MM.1S (cell line): ENCODE data around the gene USP11.

Experiments
- DNase-seq: peaks from one replicate; pipeline ENCODE4 v3.0.0-alpha.2; 2015
- H2AFZ ChIP-seq: fragments of 300-600 bp; sonication (generic); 2 replicates; pipeline ENCODE4 v1.6.0; 2016; ENCODE audit warnings: antibody characterized with exemption, low read length
- H3F3A ChIP-seq: fragments of 300-600 bp; sonication (generic); 2 replicates; pipeline ENCODE4 v1.6.1; 2016; ENCODE audit warnings: mild to moderate bottlenecking, antibody characterized with exemption, low read length, moderate library complexity, mixed read lengths; ENCODE audit not compliant: insufficient read depth
- H3K27ac ChIP-seq: fragments of 300-600 bp; sonication (generic); 2 replicates; pipeline ENCODE4 v1.5.1; 2016; ENCODE audit warnings: mild to moderate bottlenecking, low read length
- H3K27me3 ChIP-seq: fragments of 300-600 bp; sonication (generic); replicated peaks from 2 replicates; pipeline ENCODE4 v1.6.0; 2016; ENCODE audit warnings: low read length; ENCODE audit not compliant: insufficient read depth
- H3K36me3 ChIP-seq: fragments of 300-600 bp; sonication (generic); replicated peaks from 2 replicates; pipeline ENCODE4 v1.6.1; 2016; ENCODE audit warnings: mild to moderate bottlenecking, low read length, mixed read lengths; ENCODE audit not compliant: insufficient read depth
- H3K4me1 ChIP-seq: fragments of 300-600 bp; sonication (generic); 2 replicates; pipeline ENCODE4 v1.6.1; 2016; ENCODE audit warnings: low read length, mixed read lengths
- H3K4me2 ChIP-seq: fragments of 300-600 bp; sonication (generic); 2 replicates; pipeline ENCODE4 v1.6.0; 2016; ENCODE audit warnings: low read depth, low read length
- H3K4me3 ChIP-seq: fragments of 300-600 bp; sonication (generic); 2 replicates; pipeline ENCODE4 v1.5.1; 2016; ENCODE audit warnings: low read length, mixed read lengths
- H3K79me2 ChIP-seq: fragments of 300-600 bp; sonication (generic); 2 replicates; pipeline ENCODE4 v1.6.1; 2016; ENCODE audit warnings: mixed run types, low read length, mixed read lengths
- H3K9ac ChIP-seq: fragments of 300-600 bp; sonication (generic); 2 replicates; pipeline ENCODE4 v1.6.1; 2016; ENCODE audit warnings: low read length, mixed read lengths
- H3K9me2 ChIP-seq: fragments of 300-600 bp; sonication (generic); replicated peaks from 2 replicates; pipeline ENCODE4 v1.6.1; 2016; ENCODE audit warnings: mild to moderate bottlenecking, low read length, mixed read lengths; ENCODE audit not compliant: insufficient read depth
- H3K9me3 ChIP-seq: fragments of 300-600 bp; sonication (generic); replicated peaks from 2 replicates; pipeline ENCODE4 v1.6.1; 2016; ENCODE audit warnings: mild to moderate bottlenecking, low read length, mixed read lengths; ENCODE audit not compliant: insufficient read depth
- H4K20me1 ChIP-seq: fragments of 300-600 bp; sonication (generic); 2 replicates; pipeline ENCODE4 v1.6.1; 2016; ENCODE audit warnings: mild to moderate bottlenecking, low read length, moderate library complexity, mixed read lengths; ENCODE audit not compliant: insufficient read depth
- CTCF ChIP-seq: fragments of 300-600 bp; sonication (generic); IDR thresholded peaks from 2 replicates; pipeline ENCODE4 v1.5.1; 2016; ENCODE audit warnings: antibody characterized with exemption, low read length, mixed read lengths
- EZH2 ChIP-seq: fragments of 300-600 bp; sonication (generic); optimal IDR thresholded peaks from 2 replicates; pipeline ENCODE3; 2017; ENCODE audit warnings: low read depth, mild to moderate bottlenecking, antibody characterized with exemption, low read length, mixed read lengths
- EZH2phosphoT487 ChIP-seq: fragments of 300-600 bp; sonication (generic); IDR thresholded peaks from 2 replicates; pipeline ENCODE4 v1.6.1; 2018; ENCODE audit warnings: antibody characterized with exemption, low read length

Gene USP11

GRCh38 chrX:47239199-47239598, 6.4 kb downstream of the USP11 start:
- Histone ChIP-seq H3F3A (no peaks in the 10 kb centered on the region), H3K4me1 (no peaks in the 10 kb centered on the region), H3K4me3 (no peak overlapping the region), H3K9ac (no peak overlapping the region), H3K9me2 (no peaks in the 10 kb centered on the region), H3K9me3 (no peaks in the 10 kb centered on the region), H3K4me2 (no peak overlapping the region), H4K20me1 (no peaks in the 10 kb centered on the region), H3K36me3 (no peaks in the 10 kb centered on the region), H2AFZ (no peak overlapping the region), H3K79me2 (0 out of 2 replicates have a peak, but pooled peaks cover 2% of the 10 kb centered on the region), H3K27ac (no peak overlapping the region), H3K27me3 (no peaks in the 10 kb centered on the region)
- TF ChIP-seq CTCF, result no peak
- no peak for TF ChIP-seq EZH2phosphoT487
- no peak for TF ChIP-seq EZH2
- no peak for DNase-seq

GRCh38 chrX:47239898-47240545, 7.2 kb downstream of the USP11 start:
- Histone ChIP-seq H3K4me3 (no peak overlapping the region), H3K36me3 (no peaks in the 10 kb centered on the region), H3F3A (no peaks in the 10 kb centered on the region), H2AFZ (no peak overlapping the region), H3K9me3 (no peaks in the 10 kb centered on the region), H3K9me2 (no peaks in the 10 kb centered on the region), H3K4me1 (no peaks in the 10 kb centered on the region), H3K4me2 (no peak overlapping the region), H3K9ac (no peak overlapping the region), H4K20me1 (no peaks in the 10 kb centered on the region), H3K79me2 (0 out of 2 replicates have a peak, but pooled peaks cover 2% of the 10 kb centered on the region), H3K27me3 (no peaks in the 10 kb centered on the region), H3K27ac (no peak overlapping the region)
- DNase-seq, result no peak
- no peak for TF ChIP-seq EZH2phosphoT487
- no peak for TF ChIP-seq CTCF
- no peak for TF ChIP-seq EZH2

GRCh38 chrX:47240619-47241018, 7.8 kb downstream of the USP11 start:
- Histone ChIP-seq H3K9ac (no peak overlapping the region), H4K20me1 (no peaks in the 10 kb centered on the region), H3K27me3 (no peaks in the 10 kb centered on the region), H3K36me3 (no peaks in the 10 kb centered on the region), H3K79me2 (no peaks in the 10 kb centered on the region), H3K4me2 (no peak overlapping the region), H3K4me1 (no peaks in the 10 kb centered on the region), H3K27ac (no peak overlapping the region), H3F3A (no peaks in the 10 kb centered on the region), H3K9me3 (no peaks in the 10 kb centered on the region), H3K4me3 (no peak overlapping the region), H2AFZ (no peak overlapping the region), H3K9me2 (no peaks in the 10 kb centered on the region)
- no peak for DNase-seq
- TF ChIP-seq EZH2 (no peak), EZH2phosphoT487 (no peak)

- no peaks in the 10 kb centered on the region for H4K20me1 ChIP-seq
- H3K27me3 ChIP-seq, result no peaks in the 10 kb centered on the region
- no peaks in the 10 kb centered on the region for H3K9me2 ChIP-seq
- H2AFZ ChIP-seq, result no peak overlapping the region
- no peaks in the 10 kb centered on the region for H3K36me3 ChIP-seq
- DNase-seq, result no peak
- no peaks in the 10 kb centered on the region for H3F3A ChIP-seq
- no peaks in the 10 kb centered on the region for H3K9me3 ChIP-seq
- H3K4me3 ChIP-seq, result no peak overlapping the region
- no peak overlapping the region for H3K9ac ChIP-seq
- no peaks in the 10 kb centered on the region for H3K4me1 ChIP-seq
- TF ChIP-seq EZH2 (no peak), CTCF (no peak), EZH2phosphoT487 (no peak)
- H3K4me2 ChIP-seq, result no peak overlapping the region
- H3K27ac ChIP-seq, result no peak overlapping the region
- no peaks in the 10 kb centered on the region for H3K79me2 ChIP-seq
These were observed 8.6 kb downstream of the USP11 start for GRCh38 chrX:47241201-47242011.
